GM12874 (cell line): ENCODE results near the gene PNPLA7.

Experiments
- TF ChIP-seq, protein P1 (sequence below): IDR thresholded peaks from 2 replicates; pipeline ENCODE4 v1.5.1; 2011; ENCODE audit warnings: low read depth, mild to moderate bottlenecking, control low read depth, low read length, moderate library complexity; ENCODE audit not compliant: insufficient read depth

PNPLA7 gene

DNA sequence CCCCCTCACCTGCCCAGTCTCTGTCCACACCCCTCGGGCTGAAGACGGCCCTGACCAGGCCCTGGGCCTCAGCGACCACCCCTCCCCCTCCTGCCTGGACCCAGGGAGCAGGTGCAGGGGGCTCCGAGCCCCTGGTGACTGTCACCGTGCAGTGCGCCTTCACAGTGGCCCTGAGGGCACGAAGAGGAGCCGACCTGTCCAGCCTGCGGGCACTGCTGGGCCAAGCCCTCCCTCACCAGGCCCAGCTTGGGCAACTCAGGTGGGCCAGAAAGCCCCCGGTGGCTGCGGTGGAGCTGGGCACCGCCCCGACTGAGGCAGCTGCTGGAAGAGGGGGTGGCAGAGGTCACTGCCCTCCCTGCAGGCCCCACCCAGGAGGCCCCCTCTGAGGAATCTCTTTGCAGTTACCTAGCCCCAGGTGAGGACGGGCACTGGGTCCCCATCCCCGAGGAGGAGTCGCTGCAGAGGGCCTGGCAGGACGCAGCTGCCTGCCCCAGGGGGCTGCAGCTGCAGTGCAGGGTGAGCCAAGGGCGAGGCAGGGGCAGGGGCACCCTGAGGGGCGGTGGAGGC lies 116.8 kb downstream of the PNPLA7 start:
- TF ChIP-seq, protein P1, sequence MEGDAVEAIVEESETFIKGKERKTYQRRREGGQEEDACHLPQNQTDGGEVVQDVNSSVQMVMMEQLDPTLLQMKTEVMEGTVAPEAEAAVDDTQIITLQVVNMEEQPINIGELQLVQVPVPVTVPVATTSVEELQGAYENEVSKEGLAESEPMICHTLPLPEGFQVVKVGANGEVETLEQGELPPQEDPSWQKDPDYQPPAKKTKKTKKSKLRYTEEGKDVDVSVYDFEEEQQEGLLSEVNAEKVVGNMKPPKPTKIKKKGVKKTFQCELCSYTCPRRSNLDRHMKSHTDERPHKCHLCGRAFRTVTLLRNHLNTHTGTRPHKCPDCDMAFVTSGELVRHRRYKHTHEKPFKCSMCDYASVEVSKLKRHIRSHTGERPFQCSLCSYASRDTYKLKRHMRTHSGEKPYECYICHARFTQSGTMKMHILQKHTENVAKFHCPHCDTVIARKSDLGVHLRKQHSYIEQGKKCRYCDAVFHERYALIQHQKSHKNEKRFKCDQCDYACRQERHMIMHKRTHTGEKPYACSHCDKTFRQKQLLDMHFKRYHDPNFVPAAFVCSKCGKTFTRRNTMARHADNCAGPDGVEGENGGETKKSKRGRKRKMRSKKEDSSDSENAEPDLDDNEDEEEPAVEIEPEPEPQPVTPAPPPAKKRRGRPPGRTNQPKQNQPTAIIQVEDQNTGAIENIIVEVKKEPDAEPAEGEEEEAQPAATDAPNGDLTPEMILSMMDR, result no peak

DNA sequence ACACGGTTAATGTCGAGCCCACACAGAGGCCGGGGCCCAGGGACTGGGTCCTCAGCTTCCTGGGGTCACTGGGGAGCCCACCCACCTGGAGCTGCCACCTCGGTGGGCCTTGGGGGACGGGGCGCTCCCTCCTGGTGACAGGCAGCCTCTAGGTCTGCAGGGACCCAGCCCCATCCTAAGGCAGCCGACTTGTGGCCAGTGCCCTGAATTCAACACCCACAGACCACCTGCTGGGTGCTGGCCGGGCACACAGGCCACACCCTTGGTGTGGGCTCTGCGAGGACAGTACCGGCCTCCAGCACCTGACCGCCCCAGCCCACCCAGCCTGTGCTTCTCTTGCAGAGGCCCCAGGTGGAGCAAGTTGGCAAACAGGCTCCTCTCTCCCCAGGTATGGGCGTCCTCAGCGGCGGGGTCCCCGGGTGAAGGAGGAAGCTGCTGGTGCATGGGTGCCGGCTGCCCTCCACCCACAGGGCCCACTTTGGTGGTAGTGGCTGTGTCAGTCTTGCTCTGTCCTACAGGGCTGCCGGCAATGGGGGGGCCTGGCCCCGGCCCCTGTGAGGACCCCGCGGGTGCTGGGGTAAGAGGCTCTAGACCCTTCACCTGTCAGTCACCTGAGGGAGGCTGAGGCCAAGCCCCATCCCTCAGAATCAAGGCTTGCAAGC lies 117.4 kb downstream of the PNPLA7 start:
- TF ChIP-seq, protein P1, result no peak

DNA sequence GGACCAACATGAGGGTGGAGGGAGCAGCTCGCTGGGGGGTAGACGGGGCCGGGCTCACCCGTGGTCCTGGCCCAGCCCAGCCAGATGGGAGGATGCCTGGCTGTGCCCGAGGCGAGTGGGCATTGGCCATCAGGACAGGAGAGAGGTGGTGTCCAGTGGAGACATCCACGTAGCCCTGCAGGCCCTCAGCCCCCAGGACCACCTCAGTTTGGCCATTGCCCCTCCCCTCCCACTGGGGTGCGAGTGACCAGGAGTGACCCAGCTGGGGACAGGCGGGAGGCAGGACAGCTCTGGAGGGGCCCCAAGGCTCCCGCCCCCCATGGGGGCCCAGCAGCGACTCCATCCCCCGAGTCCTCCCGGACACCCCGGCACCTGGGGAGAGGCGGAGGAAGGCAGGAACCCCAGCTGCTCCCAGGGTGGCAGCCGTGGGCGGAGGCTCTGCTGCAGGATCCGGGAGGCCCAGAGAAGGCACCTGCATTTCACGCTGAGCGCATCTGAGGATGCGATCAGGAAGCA lies 118.7 kb downstream of the PNPLA7 start:
- TF ChIP-seq, protein P1, result no peak

DNA sequence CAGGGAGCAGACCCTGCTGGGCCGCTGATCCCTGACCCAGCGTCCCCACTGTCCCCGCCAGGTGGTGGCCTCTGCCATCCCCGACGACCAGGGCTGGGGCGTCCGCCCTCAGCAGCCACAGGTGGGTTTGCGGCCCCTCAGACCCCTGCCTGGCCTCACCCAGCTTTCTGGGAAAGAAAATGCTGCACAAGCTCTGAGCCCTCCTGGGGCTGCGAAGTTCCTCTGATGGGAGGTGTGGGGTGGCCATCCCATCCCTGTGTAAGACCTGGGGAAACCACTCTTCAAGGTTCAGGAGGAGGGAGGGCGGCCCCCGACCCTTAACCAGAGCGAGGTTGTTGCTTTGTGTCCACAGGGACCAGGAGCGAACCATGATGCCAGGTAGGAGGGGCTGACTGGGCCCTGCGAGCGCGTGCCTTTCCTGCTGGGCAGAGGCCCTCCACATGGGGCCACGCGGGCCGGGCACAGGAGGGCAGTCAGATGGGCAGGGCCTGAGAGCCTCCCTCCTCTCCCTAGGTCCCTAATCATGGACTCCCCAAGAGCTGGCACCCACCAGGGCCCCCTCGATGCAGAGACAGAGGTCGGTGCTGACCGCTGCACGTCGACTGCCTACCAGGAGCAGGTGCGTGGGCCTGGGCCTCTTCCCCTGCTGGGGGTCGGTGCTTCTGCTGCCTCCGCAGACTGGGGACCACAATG lies 119.3 kb downstream of the PNPLA7 start:
- TF ChIP-seq, protein P1, result no peak

DNA sequence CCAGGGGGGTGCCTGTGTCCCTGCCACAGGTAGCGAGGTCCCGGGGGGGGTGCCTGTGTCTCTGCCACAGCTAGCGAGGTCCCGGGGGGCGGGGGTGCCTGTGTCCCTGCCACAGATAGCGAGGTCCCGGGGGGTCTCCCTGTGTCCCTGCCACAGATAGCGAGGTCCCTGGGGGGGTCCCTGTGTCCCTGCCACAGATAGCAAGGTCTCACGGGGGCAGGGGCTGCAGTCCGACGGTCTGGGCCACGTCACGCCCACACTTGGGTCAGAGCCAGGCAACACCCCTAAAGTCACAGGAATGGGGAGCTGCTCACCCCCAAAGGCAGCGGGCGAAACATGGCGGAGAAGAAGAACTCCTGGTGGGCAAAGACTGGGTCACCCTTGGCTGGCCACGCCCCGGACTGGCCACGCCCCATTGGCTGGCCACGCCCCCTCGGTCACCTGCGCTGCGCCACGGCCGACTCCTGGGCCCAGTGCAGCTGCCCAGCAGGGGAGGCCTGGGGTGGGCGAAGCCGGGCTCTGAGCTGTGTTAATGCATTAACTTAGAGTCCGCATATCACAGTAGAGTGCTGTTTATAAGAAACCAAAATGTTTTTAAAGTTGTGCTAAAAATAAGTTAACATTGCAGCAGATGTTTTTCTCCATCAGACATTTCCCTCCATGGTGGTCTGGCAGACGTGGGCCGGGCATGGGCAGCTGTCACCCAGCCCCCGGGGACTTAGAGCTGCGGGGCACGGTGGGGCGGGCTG lies 120.1 kb downstream of the PNPLA7 start:
- TF ChIP-seq, protein P1, result no peak

DNA sequence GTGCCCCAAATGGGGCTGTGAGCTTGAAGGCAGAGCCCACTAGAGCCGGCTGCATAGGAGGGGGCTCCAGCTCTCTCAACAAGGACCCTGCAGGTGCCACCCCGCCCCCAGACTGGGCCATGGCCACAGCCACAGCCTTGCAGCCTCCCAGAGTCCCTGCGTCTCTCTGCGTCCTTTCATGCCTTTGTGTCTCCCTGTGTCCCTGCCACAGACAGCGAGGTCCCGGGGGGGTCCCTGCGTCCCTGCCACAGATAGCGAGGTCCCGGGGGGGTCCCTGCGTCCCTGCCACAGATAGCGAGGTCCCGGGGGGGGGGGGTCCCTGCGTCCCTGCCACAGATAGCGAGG lies 120.7 kb downstream of the PNPLA7 start:
- TF ChIP-seq, protein P1, result no peak
